Ascending aorta (tissue), 2 donors: ENCODE measurements around the gene DUSP1. TPM values are rescaled to one million over a fixed set of nuclear protein-coding genes. Genes with fewer than 3 reads are reported as not detected.

Experiments
- DNase-seq, 2 donors: peaks; one replicate each; pipeline ENCODE4 v3.0.0-alpha.2; 2019; ENCODE audit warnings: low spot score in 2 of 2
- H3K27ac ChIP-seq, 2 donors: fragments of 200-600 bp; sonication (generic); one replicate each; pipeline ENCODE4 v1.5.1; 2016 to 2017; ENCODE audit warnings: mild to moderate bottlenecking in 1 of 2
- H3K27me3 ChIP-seq: fragments of 200-600 bp; sonication (generic); one replicate; pipeline ENCODE4 v1.5.1; 2017
- H3K36me3 ChIP-seq, 2 donors: fragments of 200-600 bp; sonication (generic); one replicate each; pipeline ENCODE4 v1.5.1; 2016
- H3K4me1 ChIP-seq, 2 donors: fragments of 200-600 bp; sonication (generic); one replicate each; pipeline ENCODE4 v1.5.1; 2016 to 2017; ENCODE audit warnings: mild to moderate bottlenecking in 1 of 2
- H3K4me3 ChIP-seq, 2 donors: fragments of 200-600 bp; sonication (generic); one replicate each; pipeline ENCODE4 v1.5.1; 2016 to 2017; ENCODE audit warnings: mild to moderate bottlenecking in 1 of 2
- H3K9me3 ChIP-seq, 2 donors: fragments of 200-600 bp; sonication (generic); one replicate each; pipeline ENCODE4 v1.5.1; 2016
- intact Hi-C: fragments of 100-400 bp; cut with DNase I; formaldehyde crosslinking; loops from one replicate; pipeline ENCODE4 v1.15.1; 2023
- total RNA-seq: library from RNA; depleted of rRNA; stranded (reverse); fragments of >200 nt; gene quantifications from one replicate; pipeline ENCODE4 v1.1.0, GENCODE V29; 2016
- TF ChIP-seq, protein P1 (sequence below), 3 experiments: fragments of 200-600 bp in 2 of 3; fragments of 450-650 bp in 1 of 3; sonication (generic) in 2 of 3; IDR thresholded peaks; one replicate each; pipeline ENCODE4 v1.5.1; 2016 to 2019; ENCODE audit warnings: antibody characterized with exemption in 3 of 3, mild to moderate bottlenecking in 1 of 3, moderate library complexity in 1 of 3

The DUSP1 gene, protein sequence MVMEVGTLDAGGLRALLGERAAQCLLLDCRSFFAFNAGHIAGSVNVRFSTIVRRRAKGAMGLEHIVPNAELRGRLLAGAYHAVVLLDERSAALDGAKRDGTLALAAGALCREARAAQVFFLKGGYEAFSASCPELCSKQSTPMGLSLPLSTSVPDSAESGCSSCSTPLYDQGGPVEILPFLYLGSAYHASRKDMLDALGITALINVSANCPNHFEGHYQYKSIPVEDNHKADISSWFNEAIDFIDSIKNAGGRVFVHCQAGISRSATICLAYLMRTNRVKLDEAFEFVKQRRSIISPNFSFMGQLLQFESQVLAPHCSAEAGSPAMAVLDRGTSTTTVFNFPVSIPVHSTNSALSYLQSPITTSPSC
- total RNA-seq: 3,919 TPM

DNA sequence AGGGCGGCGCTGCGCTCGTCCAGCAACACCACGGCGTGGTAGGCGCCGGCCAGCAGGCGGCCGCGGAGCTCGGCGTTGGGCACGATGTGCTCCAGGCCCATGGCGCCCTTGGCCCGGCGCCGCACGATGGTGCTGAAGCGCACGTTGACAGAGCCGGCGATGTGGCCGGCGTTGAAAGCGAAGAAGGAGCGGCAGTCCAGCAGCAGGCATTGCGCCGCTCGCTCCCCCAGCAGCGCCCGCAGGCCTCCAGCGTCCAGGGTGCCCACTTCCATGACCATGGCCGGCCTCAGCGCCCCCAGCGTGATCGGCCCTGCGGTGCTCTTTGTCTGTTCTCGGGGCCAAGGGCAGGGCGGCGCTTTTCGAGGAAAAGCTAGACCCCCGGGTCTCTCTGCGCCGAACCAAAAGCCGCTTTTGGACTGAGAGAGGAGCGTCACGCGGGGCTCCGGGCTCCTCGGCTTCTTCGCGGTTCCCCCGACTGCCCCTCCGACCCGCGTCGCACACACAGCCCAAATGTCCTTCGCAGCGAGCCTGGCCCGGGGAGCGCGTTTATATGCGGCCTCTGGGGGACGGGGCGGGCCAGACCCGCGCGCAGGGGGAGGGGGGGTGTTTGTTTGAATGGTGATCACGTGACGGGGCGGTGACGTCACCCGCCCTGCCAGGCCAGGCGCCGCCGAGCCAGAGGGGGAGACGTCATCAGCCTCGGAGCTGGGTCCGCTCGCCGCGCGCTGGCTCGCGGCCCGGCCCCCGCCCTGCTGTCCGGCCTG is at the start of gene DUSP1:
Gene DUSP1 (minus strand): TSS at position 521 of the 764 bp plus-strand sequence. CDS start 243 bp downstream, at position 278.
- intact Hi-C loops: loop anchor here (5.0 kb wide), 1 partner anchor 161 kb away; no protein-coding TSS in a partner anchor
- Histone ChIP-seq H3K9me3 (no peaks in the 10 kb centered on the region), H3K4me1 (peaks cover 13 to 31% of the 10 kb centered on the region in 2 donors), H3K36me3 (peaks cover 36 to 39% of the 10 kb centered on the region in 2 donors), H3K4me3 (peak within 1 kb of the TSS; percentile 88 to 89), H3K27ac (peak within 1 kb of the TSS; percentile 97 to 100), H3K27me3 (no peaks in the 10 kb centered on the region)
- DNase-seq: peak; percentile 97 to 100
- TF ChIP-seq, protein P1, sequence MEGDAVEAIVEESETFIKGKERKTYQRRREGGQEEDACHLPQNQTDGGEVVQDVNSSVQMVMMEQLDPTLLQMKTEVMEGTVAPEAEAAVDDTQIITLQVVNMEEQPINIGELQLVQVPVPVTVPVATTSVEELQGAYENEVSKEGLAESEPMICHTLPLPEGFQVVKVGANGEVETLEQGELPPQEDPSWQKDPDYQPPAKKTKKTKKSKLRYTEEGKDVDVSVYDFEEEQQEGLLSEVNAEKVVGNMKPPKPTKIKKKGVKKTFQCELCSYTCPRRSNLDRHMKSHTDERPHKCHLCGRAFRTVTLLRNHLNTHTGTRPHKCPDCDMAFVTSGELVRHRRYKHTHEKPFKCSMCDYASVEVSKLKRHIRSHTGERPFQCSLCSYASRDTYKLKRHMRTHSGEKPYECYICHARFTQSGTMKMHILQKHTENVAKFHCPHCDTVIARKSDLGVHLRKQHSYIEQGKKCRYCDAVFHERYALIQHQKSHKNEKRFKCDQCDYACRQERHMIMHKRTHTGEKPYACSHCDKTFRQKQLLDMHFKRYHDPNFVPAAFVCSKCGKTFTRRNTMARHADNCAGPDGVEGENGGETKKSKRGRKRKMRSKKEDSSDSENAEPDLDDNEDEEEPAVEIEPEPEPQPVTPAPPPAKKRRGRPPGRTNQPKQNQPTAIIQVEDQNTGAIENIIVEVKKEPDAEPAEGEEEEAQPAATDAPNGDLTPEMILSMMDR (IDR thresholded peaks at IDR 0.05): no peak

DNA sequence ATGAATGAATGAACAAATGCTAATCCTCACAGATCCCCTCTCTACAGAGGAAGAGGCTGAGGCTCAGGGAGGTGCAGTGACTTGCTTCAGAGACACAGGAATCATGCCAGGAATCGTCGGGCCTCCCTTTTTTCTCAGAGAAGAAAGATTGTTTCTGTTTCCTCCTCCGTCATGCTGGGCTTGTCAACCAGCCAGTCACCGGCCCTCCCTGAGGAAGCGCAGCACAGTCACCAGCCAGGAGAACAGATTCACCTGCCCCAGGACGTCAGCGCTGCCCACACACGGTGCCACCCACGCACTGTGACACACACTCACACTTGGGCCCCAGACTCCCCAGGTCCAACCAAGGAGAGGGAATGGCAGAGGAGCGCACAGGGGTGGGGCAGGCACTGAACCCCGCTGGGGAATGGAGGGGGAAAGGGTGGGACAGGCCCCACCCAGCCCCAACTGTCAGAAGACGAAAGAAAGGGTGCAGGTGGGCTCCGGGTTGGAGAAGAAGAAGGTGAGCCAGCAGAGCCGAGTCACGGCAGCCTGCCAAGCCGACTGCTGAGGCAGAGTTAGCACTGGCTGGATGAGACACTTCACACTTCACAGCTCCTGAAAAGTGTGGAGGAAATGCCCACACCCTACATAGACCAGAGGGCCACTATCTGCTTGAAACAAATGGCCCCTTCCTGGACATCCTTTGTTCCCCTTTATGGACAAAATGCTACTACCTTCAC is 49.2 kb upstream of the DUSP1 start:
- H3K27me3 ChIP-seq: no peaks in the 10 kb centered on the region
- intact Hi-C loops: no loop called here
- TF ChIP-seq, protein P1 (IDR thresholded peaks at IDR 0.05): no peak
- no peak overlapping the region for H3K27ac ChIP-seq
- H3K9me3 ChIP-seq: no peaks in the 10 kb centered on the region
- H3K4me1 ChIP-seq: no peaks in the 10 kb centered on the region
- no peak overlapping the region for H3K4me3 ChIP-seq
- no peaks in the 10 kb centered on the region for H3K36me3 ChIP-seq
- DNase-seq: no peak

DNA sequence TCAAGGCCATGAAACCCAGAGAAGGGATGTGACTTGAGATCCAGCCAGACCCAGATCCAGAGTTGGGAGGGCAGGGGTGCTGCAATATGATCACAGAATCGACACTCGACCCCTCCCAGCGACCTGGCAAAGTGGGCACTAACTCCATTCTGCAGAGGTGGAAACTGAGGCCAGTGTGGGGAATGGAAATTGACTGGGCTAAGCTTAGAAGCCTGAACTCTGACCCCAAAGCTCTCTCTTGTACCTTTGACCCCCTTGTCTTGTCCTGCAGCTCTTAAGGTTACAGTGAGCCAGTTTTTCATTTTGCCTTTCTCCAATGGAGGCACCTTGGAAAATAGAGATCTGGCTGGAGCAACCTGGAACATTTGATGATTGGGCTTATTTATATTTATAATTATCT is 48.6 kb upstream of the DUSP1 start:
- no peak overlapping the region for H3K4me3 ChIP-seq
- intact Hi-C loops: no loop called here
- TF ChIP-seq, protein P1 (IDR thresholded peaks at IDR 0.05): no peak
- no peak for DNase-seq
- no peaks in the 10 kb centered on the region for H3K4me1 ChIP-seq
- no peak overlapping the region for H3K27ac ChIP-seq
- H3K27me3 ChIP-seq: no peaks in the 10 kb centered on the region
- no peaks in the 10 kb centered on the region for H3K9me3 ChIP-seq
- H3K36me3 ChIP-seq: no peaks in the 10 kb centered on the region

DNA sequence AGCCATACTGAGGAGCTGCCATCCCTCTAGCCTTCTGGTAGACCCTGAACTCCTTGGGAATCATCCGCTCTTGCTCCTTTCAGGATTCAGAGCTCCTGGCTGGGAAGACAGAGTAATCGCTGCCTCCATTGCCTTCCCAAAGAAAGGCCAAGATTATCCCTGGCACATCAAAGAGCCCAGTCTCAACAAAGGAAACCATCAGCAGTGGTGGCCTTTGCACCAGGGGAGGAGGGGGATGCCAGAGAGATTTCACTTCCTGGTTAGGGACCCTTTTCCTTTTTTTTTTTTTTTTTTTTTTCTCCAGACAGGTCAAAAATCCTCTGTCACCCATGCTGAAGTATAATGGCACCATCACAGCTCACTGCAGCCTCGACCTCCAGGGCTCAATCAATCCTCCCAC is 47.1 kb upstream of the DUSP1 start:
- intact Hi-C loops: no loop called here
- Histone ChIP-seq H3K27me3 (no peaks in the 10 kb centered on the region), H3K27ac (no peak overlapping the region), H3K9me3 (no peaks in the 10 kb centered on the region), H3K4me3 (no peak overlapping the region), H3K4me1 (no peaks in the 10 kb centered on the region), H3K36me3 (no peaks in the 10 kb centered on the region)
- TF ChIP-seq, protein P1 (IDR thresholded peaks at IDR 0.05): no peak
- DNase-seq: no peak

DNA sequence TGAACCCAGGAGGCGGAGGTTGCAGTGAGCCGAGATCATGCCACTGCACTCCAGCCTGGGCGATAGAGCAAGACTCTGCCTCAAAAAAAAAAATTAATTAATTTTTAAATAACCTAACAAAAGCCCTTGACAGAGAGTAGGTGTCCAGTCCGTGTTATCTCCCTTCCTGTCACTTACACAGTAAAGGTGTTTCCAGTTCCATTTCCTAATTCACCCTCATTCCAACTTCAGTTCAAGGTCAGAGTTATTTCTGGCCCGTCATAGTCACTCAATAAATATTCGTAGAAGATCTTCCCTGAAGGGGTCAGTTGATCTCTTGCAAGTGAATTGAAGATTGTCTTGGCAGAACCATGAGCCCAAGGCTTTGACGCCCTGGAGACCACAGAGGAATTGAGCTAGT is 46.7 kb upstream of the DUSP1 start:
- Histone ChIP-seq H3K9me3 (no peaks in the 10 kb centered on the region), H3K4me3 (no peak overlapping the region), H3K27ac (no peak overlapping the region), H3K36me3 (no peaks in the 10 kb centered on the region), H3K27me3 (no peaks in the 10 kb centered on the region), H3K4me1 (no peaks in the 10 kb centered on the region)
- DNase-seq: no peak
- intact Hi-C loops: no loop called here
- TF ChIP-seq, protein P1 (IDR thresholded peaks at IDR 0.05): no peak
